ENCODE data around the gene B4GALNT2.
"Not testable (repeated sequence)": the region's sequence is repeated elsewhere in the genome, so short reads cannot be mapped to it uniquely, and the experiment has no call there.

The B4GALNT2 gene

GRCh38 chr17:49156256-49156655 is 23.7 kb downstream of the B4GALNT2 start:
- no peak for TF ChIP-seq CTCF (IDR thresholded peaks at IDR 0.05; ENCODE audit: low read depth, low read length, missing control alignments)
- no peak for DNase-seq (ENCODE audit: extremely low read depth, low read depth)
- H3K4me3 ChIP-seq (replicated peaks; ENCODE audit: low read depth, low read length): no peak overlapping the region

GRCh38 chr17:49157784-49158183 is 25.2 kb downstream of the B4GALNT2 start:
- no peak for DNase-seq (ENCODE audit: extremely low read depth, low read depth)

GRCh38 chr17:49162866-49163265 is 30.3 kb downstream of the B4GALNT2 start:
- TF ChIP-seq CTCF (IDR thresholded peaks at IDR 0.05; ENCODE audit: low read depth, low read length, missing control alignments): no peak
- no peak overlapping the region for H3K4me3 ChIP-seq (replicated peaks; ENCODE audit: low read depth, low read length)
- DNase-seq (ENCODE audit: extremely low read depth, low read depth): no peak

More at GRCh38 chr17:49157784-49158183, 25.2 kb downstream of the B4GALNT2 start:
- no peak for TF ChIP-seq CTCF (IDR thresholded peaks at IDR 0.05; ENCODE audit: low read depth, low read length, missing control alignments)
- H3K4me3 ChIP-seq (replicated peaks; ENCODE audit: low read depth, low read length): no peak overlapping the region

- no peak for TF ChIP-seq CTCF (IDR thresholded peaks at IDR 0.05; ENCODE audit: low read depth, low read length, missing control alignments)
- no peak overlapping the region for H3K4me3 ChIP-seq (replicated peaks; ENCODE audit: low read depth, low read length)
- DNase-seq (ENCODE audit: extremely low read depth, low read depth): no peak
These were observed 32.6 kb downstream of the B4GALNT2 start for GRCh38 chr17:49165143-49165542.

GRCh38 chr17:49168706-49169105 is 36.1 kb downstream of the B4GALNT2 start:
- no peak for DNase-seq (ENCODE audit: extremely low read depth, low read depth)
- H3K4me3 ChIP-seq (replicated peaks; ENCODE audit: low read depth, low read length): no peak overlapping the region
- TF ChIP-seq CTCF (IDR thresholded peaks at IDR 0.05; ENCODE audit: low read depth, low read length, missing control alignments): no peak

- H3K4me3 ChIP-seq (replicated peaks; ENCODE audit: low read depth, low read length): no peak overlapping the region
- DNase-seq (ENCODE audit: extremely low read depth, low read depth): no peak
- no peak for TF ChIP-seq CTCF (IDR thresholded peaks at IDR 0.05; ENCODE audit: low read depth, low read length, missing control alignments)
These were observed 37.6 kb downstream of the B4GALNT2 start for GRCh38 chr17:49170216-49170615.

GRCh38 chr17:49170711-49171110 is 38.1 kb downstream of the B4GALNT2 start:
- DNase-seq (ENCODE audit: extremely low read depth, low read depth); H3K4me3 ChIP-seq (replicated peaks; ENCODE audit: low read depth, low read length): not testable (repeated sequence)

GRCh38 chr17:49175978-49176377 is 43.4 kb downstream of the B4GALNT2 start:
- H3K4me3 ChIP-seq (replicated peaks; ENCODE audit: low read depth, low read length); DNase-seq (ENCODE audit: extremely low read depth, low read depth): not testable (repeated sequence)

All from HFF-Myc (cell line).